Measurements from ENCODE around the gene IGFLR1. TPM values are rescaled to one million over a fixed set of nuclear protein-coding genes. Genes with fewer than 3 reads are reported as not detected.

IGFLR1 gene
- total RNA-seq, 1 experiment from 2014 or later: 9.9 TPM

- TF ChIP-seq AFF4 (CRISPR knock-in tag; IDR thresholded peaks at IDR 0.05; ENCODE audit: borderline replicate concordance) (no peak), ZNF532 (CRISPR knock-in tag; IDR thresholded peaks at IDR 0.05; ENCODE audit: borderline replicate concordance) (no peak), ZNF671 (CRISPR knock-in tag; IDR thresholded peaks at IDR 0.05) (no peak), ATF3 (CRISPR knock-in tag; conservative IDR thresholded peaks at IDR 0.05) (no peak), CBFB (CRISPR knock-in tag; IDR thresholded peaks at IDR 0.05; ENCODE audit: low read depth) (no peak), ZNF416 (CRISPR knock-in tag; IDR thresholded peaks at IDR 0.05) (no peak), GABPB1 (CRISPR knock-in tag; IDR thresholded peaks at IDR 0.05) (no peak), ZNF121 (CRISPR knock-in tag; IDR thresholded peaks at IDR 0.05) (no peak)
These were observed 12.9 kb upstream of the IGFLR1 start (continued) for GRCh38 chr19:35755131-35755549.

GRCh38 chr19:35754370-35755130 is 12.3 kb upstream of the IGFLR1 start:
- ATAC-seq (no peak), DNase-seq (ENCODE audit: low spot score) (no peak)
- Mint-ChIP-seq H3K9me3 (no peaks in the 10 kb centered on the region), H3K4me1 (peaks cover 16% of the 10 kb centered on the region), H3K27ac (no peak overlapping the region), H3K27me3 (ENCODE audit: low read depth) (peaks cover 23% of the 10 kb centered on the region), H3K36me3 (no peaks in the 10 kb centered on the region), H3K4me3 (peak overlapping the region; percentile 68)
- ChIA-PET CTCF (no interaction called here), POLR2A (no interaction called here)
- no peak for TF ChIP-seq GRHL2 (CRISPR knock-in tag; IDR thresholded peaks at IDR 0.05; ENCODE audit: insufficient replicate concordance, severe bottlenecking)
- no peak for TF ChIP-seq NR2C2 (CRISPR knock-in tag; IDR thresholded peaks at IDR 0.05)
- TF ChIP-seq HMGXB4 (CRISPR knock-in tag; IDR thresholded peaks at IDR 0.05): no peak
- no peak for TF ChIP-seq ZNF425 (CRISPR knock-in tag; conservative IDR thresholded peaks at IDR 0.05)
- TF ChIP-seq ZNF423 (CRISPR knock-in tag; IDR thresholded peaks at IDR 0.05): no peak
- TF ChIP-seq CDX4 (CRISPR knock-in tag; IDR thresholded peaks at IDR 0.05; ENCODE audit: borderline replicate concordance): no peak
- TF ChIP-seq USF2 (CRISPR knock-in tag; IDR thresholded peaks at IDR 0.05): no peak
- TF ChIP-seq MAX (CRISPR knock-in tag; IDR thresholded peaks at IDR 0.05): no peak
- TF ChIP-seq ATF6 (CRISPR knock-in tag; IDR thresholded peaks at IDR 0.05): no peak
- no peak for TF ChIP-seq ZNF138 (CRISPR knock-in tag; conservative IDR thresholded peaks at IDR 0.05)
